Ovary (tissue), 3 donors: Measurements from ENCODE around the gene NEDD4L.

ENCODE experiments used
- CTCF ChIP-seq, 3 donors: fragments of 450-650 bp in 2 of 3; fragments of 200-600 bp in 1 of 3; IDR thresholded peaks; one replicate each; pipeline versions ENCODE4 v1.5.1 to v1.8.0; 2016 to 2022; ENCODE audit warnings: antibody characterized with exemption in 3 of 3, mild to moderate bottlenecking in 1 of 3
- POLR2A ChIP-seq: fragments of 450-650 bp; IDR thresholded peaks from one replicate; pipeline ENCODE4 v1.6.1; 2017; ENCODE audit warnings: antibody characterized with exemption, mild to moderate bottlenecking, moderate library complexity
- donor health status: DM: no; HTN: no; CAD: no.

- TF ChIP-seq CTCF (IDR thresholded peaks at IDR 0.05) (no peak), POLR2A (no peak)
These were observed 248.6 kb downstream of the NEDD4L start for GRCh38 chr18:58292638-58293037.
